ENCODE results near the gene RAB38.

GRCh38 chr11:88103337-88104206 lies 71.7 kb downstream of the RAB38 start:
- peak; percentile 88 for TF ChIP-seq CTCF (IDR thresholded peaks at IDR 0.05)
- TF ChIP-seq POLR2AphosphoS5 (IDR thresholded peaks at IDR 0.05; ENCODE audit: low read depth, low read length), result no peak
